ENCODE measurements around the gene TFPI. TPM values are rescaled to one million over a fixed set of nuclear protein-coding genes. Genes with fewer than 3 reads are reported as not detected.

Gene TFPI
- polyA plus RNA-seq, 2 of the 4 experiments (the other 2 are of a cell fraction), result 14.3 to 104 TPM

DNA sequence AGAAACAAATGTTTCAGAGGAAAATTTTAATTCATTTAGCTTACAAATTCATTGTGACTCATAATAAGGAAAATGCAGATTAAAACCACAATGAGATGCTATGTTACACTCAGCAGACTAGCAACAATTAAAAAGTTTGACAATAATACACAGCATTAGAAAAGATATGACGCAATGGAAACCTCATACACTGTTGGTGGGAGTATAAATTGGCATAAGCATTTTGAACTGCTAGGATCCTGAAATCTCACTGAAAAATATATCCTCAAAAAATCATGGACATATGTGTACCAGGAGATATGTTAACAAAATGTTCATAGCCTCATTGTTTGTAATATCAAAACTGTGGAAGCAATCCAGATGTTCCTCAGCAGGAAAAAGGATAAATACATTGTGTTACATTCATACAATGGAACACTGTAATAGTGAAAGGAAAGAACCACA lies 119.9 kb downstream of the TFPI start:
- Histone ChIP-seq H3K4me2 (no peak overlapping the region), H3K27ac (no peak overlapping the region), H3K4me1 (no peaks in the 10 kb centered on the region), H3K4me3 (no peak overlapping the region), H3K9me3 (no peaks in the 10 kb centered on the region)
- POLR2A ChIA-PET, result no interaction called here
- no peak for DNase-seq (ENCODE audit: low read depth in 1 of 2, low spot score in 1 of 2)
- no peak for ATAC-seq
- CTCF ChIA-PET, result no interaction called here
- WGBS (ENCODE audit: missing lambda C conversion rate), result 95% methylated on average over 1 of the region's 1 CpG
- FAIRE-seq, result no peak
- TF ChIP-seq RNF2 (IDR thresholded peaks at IDR 0.05; ENCODE audit: borderline replicate concordance, low read depth) (no peak), CBX2 (IDR thresholded peaks at IDR 0.05; ENCODE audit: borderline replicate concordance, low read depth) (no peak), SREBF2 (IDR thresholded peaks at IDR 0.05) (no peak), CHD4 (IDR thresholded peaks at IDR 0.05; ENCODE audit: borderline replicate concordance) (no peak), JUN (IDR thresholded peaks at IDR 0.05) (no peak), NPAS2 (CRISPR knock-in tag; IDR thresholded peaks at IDR 0.05; ENCODE audit: borderline replicate concordance) (no peak), EHF (CRISPR knock-in tag; IDR thresholded peaks at IDR 0.05) (no peak), CHD2 (IDR thresholded peaks at IDR 0.05; ENCODE audit: low read length, partially characterized antibody) (no peak), HDAC2 (IDR thresholded peaks at IDR 0.05) (no peak), RCOR1 (IDR thresholded peaks at IDR 0.05; ENCODE audit: low read depth, low read length) (no peak)
- TF ChIP-seq, protein P1, sequence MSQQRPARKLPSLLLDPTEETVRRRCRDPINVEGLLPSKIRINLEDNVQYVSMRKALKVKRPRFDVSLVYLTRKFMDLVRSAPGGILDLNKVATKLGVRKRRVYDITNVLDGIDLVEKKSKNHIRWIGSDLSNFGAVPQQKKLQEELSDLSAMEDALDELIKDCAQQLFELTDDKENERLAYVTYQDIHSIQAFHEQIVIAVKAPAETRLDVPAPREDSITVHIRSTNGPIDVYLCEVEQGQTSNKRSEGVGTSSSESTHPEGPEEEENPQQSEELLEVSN (IDR thresholded peaks at IDR 0.05; ENCODE audit: borderline replicate concordance, low read depth), result no peak
- TF ChIP-seq, protein P2, sequence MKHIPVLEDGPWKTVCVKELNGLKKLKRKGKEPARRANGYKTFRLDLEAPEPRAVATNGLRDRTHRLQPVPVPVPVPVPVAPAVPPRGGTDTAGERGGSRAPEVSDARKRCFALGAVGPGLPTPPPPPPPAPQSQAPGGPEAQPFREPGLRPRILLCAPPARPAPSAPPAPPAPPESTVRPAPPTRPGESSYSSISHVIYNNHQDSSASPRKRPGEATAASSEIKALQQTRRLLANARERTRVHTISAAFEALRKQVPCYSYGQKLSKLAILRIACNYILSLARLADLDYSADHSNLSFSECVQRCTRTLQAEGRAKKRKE (CRISPR knock-in tag; IDR thresholded peaks at IDR 0.05; ENCODE audit: low read depth), result no peak

DNA sequence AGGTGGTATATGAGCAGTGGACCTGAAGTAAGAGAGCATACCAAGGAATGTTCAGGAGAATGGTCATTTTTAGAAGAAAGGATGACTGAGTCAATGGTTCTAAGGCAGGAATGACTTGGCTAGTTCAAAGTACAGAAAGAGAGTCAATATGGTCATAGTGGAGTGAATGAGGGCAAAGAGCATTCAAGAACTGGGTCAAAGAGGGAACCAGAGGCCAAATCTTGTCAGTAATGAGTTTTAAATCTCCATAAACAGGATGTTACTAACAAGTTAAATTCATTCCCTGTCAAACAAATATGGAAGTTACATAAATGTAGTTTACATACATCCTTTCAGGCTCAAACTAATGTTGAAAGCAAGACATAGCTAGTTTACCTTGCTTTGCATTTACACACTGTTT lies 122.3 kb downstream of the TFPI start:
- ChIA-PET CTCF (no interaction called here), POLR2A (no interaction called here)
- TF ChIP-seq PHF8 (IDR thresholded peaks at IDR 0.05; ENCODE audit: borderline replicate concordance, low read depth), result no peak
- TF ChIP-seq NPAS2 (CRISPR knock-in tag; IDR thresholded peaks at IDR 0.05; ENCODE audit: borderline replicate concordance), result no peak
- no peak for TF ChIP-seq HOXB5 (CRISPR knock-in tag; IDR thresholded peaks at IDR 0.05)
- TF ChIP-seq, protein P3, sequence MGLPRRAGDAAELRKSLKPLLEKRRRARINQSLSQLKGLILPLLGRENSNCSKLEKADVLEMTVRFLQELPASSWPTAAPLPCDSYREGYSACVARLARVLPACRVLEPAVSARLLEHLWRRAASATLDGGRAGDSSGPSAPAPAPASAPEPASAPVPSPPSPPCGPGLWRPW (IDR thresholded peaks at IDR 0.05), result no peak
- H3K4me3 ChIP-seq, result no peak overlapping the region
- no peak overlapping the region for H3K4me2 ChIP-seq
- ATAC-seq (no peak), DNase-seq (ENCODE audit: low read depth in 1 of 2, low spot score in 1 of 2) (no peak), FAIRE-seq (no peak)
- no peaks in the 10 kb centered on the region for H3K9me3 ChIP-seq
- no peak overlapping the region for H3K27ac ChIP-seq
- H3K4me1 ChIP-seq, result no peaks in the 10 kb centered on the region

DNA sequence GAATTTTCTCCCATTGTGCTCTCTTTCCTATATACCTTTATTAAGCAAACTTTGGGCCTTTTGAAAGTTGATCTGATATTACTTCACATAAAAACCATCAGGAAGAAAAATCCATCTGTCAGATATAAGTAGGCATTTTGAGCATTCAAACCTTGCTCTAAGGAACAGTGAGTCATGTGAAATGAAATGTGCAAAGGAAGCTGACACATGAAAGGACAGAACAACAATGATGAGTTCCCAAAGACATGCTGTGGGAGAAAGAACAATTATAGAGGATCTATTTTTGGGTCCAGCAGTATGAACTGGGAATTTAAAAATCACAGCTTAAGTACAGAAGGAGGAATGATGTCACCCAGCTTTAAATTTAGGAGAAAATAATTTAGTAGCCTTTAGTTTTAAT lies 124.2 kb downstream of the TFPI start:
- CTCF ChIA-PET, result no interaction called here
- Histone ChIP-seq H3K9me3 (no peaks in the 10 kb centered on the region), H3K27ac (no peak overlapping the region), H3K4me3 (no peak overlapping the region), H3K4me2 (no peak overlapping the region), H3K4me1 (no peaks in the 10 kb centered on the region)
- DNase-seq (ENCODE audit: low read depth in 1 of 2, low spot score in 1 of 2), result no peak
- TF ChIP-seq KDM1A (IDR thresholded peaks at IDR 0.05; ENCODE audit: low read depth) (no peak), PHF8 (IDR thresholded peaks at IDR 0.05; ENCODE audit: borderline replicate concordance, low read depth) (no peak), FOXS1 (CRISPR knock-in tag; IDR thresholded peaks at IDR 0.05) (no peak), MYC (IDR thresholded peaks at IDR 0.05; ENCODE audit: borderline replicate concordance, low read length) (no peak), CBX8 (IDR thresholded peaks at IDR 0.05) (no peak)
- TF ChIP-seq, protein P4, sequence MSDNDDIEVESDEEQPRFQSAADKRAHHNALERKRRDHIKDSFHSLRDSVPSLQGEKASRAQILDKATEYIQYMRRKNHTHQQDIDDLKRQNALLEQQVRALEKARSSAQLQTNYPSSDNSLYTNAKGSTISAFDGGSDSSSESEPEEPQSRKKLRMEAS (IDR thresholded peaks at IDR 0.05), result no peak
- TF ChIP-seq, protein P3 (IDR thresholded peaks at IDR 0.05), result no peak
- TF ChIP-seq, protein P5, sequence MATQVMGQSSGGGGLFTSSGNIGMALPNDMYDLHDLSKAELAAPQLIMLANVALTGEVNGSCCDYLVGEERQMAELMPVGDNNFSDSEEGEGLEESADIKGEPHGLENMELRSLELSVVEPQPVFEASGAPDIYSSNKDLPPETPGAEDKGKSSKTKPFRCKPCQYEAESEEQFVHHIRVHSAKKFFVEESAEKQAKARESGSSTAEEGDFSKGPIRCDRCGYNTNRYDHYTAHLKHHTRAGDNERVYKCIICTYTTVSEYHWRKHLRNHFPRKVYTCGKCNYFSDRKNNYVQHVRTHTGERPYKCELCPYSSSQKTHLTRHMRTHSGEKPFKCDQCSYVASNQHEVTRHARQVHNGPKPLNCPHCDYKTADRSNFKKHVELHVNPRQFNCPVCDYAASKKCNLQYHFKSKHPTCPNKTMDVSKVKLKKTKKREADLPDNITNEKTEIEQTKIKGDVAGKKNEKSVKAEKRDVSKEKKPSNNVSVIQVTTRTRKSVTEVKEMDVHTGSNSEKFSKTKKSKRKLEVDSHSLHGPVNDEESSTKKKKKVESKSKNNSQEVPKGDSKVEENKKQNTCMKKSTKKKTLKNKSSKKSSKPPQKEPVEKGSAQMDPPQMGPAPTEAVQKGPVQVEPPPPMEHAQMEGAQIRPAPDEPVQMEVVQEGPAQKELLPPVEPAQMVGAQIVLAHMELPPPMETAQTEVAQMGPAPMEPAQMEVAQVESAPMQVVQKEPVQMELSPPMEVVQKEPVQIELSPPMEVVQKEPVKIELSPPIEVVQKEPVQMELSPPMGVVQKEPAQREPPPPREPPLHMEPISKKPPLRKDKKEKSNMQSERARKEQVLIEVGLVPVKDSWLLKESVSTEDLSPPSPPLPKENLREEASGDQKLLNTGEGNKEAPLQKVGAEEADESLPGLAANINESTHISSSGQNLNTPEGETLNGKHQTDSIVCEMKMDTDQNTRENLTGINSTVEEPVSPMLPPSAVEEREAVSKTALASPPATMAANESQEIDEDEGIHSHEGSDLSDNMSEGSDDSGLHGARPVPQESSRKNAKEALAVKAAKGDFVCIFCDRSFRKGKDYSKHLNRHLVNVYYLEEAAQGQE (IDR thresholded peaks at IDR 0.05), result no peak
- no peak for ATAC-seq
- POLR2A ChIA-PET, result no interaction called here
- no peak for FAIRE-seq

Measured in A549 (cell line).